Cardiac atrium fibroblast (primary cell): ENCODE measurements around the gene CABS1. TPM values are rescaled to one million over a fixed set of nuclear protein-coding genes. Genes with fewer than 3 reads are reported as not detected.

ENCODE experiments used
- total RNA-seq: library from RNA; depleted of rRNA; stranded (reverse); fragments of >200 nt; gene quantifications from 2 replicates; pipeline ENCODE4 v1.2.3, GENCODE V29; 2015

The CABS1 gene
- total RNA-seq, result not detected in 2 replicates

DNA sequence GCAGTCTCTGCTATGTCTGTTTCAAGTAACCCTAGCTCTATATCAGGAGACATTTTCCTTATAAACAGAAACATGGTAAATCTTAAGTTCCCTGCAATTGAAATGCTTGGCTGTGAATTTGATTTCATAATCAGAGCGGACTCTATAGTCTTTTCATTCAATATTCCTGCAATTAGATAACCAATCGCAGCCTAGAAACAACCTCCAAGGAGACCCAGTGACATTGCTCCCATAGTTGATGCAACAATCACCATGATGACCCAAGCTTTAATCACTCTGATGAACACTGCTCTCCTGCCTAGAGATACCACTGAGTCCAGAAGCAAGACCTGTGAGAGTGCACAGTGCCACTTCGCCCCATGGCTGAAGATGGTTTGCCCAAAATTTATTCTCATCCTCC is at the start of gene CABS1:
Gene CABS1, plus strand, starts transcription at position 301 of the 400 bp plus-strand sequence. Its CDS starts 59 bp downstream, at position 360.

DNA sequence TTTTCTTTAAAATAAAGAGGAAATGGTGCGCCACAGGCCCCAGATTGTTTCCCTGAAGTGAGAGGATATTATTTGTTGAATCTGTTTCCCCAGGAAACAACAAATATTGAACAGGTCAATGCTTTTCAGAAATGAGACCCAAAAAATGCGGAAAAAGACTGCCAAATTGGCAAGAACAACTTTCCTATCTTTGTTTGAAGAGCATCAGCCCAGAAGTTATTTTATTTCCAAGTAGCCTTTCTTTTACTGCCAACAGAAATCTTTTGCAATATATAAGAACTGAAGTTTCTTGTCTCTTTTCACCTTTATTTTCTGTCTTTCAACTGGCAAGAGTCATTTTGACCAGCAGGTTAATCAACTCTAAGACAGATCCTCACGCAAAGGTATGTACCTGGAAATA is 25.7 kb downstream of the CABS1 start, which contains the start of gene SMR3A:
Gene SMR3A, plus strand, starts transcription at position 301 of the 400 bp plus-strand sequence. CDS start 1,356 bp downstream, outside the sequence.

DNA sequence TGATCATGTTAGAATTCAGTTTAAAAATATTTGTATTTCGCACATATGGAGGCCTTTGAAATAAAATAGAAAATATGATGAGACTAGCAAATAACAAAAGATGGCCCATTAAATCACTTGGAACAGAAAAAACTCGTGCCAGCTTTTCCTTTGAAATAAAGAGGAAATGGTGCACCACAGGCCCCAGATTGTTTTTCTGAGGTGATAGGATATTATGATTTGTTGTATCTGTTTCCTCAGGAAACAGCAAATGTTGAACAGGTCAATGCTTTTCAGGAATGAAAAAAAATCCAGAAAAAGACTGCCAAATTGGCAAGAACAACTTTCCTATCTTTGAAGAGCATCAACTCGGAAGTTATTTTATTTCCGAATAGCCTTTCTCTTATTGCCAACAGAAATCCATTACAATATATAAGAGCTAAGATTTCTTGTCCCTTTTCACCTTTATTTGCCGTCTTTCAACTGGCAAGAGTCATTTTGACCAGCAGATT is 48.0 kb downstream of the CABS1 start, which contains the start of gene SMR3B:
Gene SMR3B, plus strand, starts transcription at position 441 of the 491 bp plus-strand sequence. CDS start 1,380 bp downstream, outside the sequence.

Other genes starting within 250 kb of the CABS1 start
- gene PRR27, start 180.7 kb upstream of the CABS1 start, total RNA-seq, result not detected in 2 replicates
- gene ODAM, start 139.3 kb upstream of the CABS1 start, total RNA-seq, result not detected in 2 replicates
- gene FDCSP, start 108.9 kb upstream of the CABS1 start, total RNA-seq, result not detected in 2 replicates
- not detected in 2 replicates for gene CSN3, start 92.4 kb upstream of the CABS1 start, total RNA-seq
- not detected in 2 replicates for gene SMR3A, start 25.8 kb downstream of the CABS1 start, total RNA-seq
- gene SMR3B, start 48.1 kb downstream of the CABS1 start, total RNA-seq, result not detected in 2 replicates
- gene OPRPN, start 63.0 kb downstream of the CABS1 start, total RNA-seq, result not detected in 2 replicates
- not detected in 2 replicates for gene MUC7, start 137.2 kb downstream of the CABS1 start, total RNA-seq
- gene AMTN, start 183.6 kb downstream of the CABS1 start, total RNA-seq, result not detected in 2 replicates